Activated CD8-positive, alpha-beta memory T cell treated with anti-CD3 and anti-CD28 coated beads, Interleukin-2, amount 50 U/mL, for 1 hour (primary cell): Measurements from ENCODE around the gene RHBDF2.

ENCODE experiments used
- DNase-seq: peaks from one replicate; pipeline ENCODE4 v3.0.0-alpha.2; 2020; ENCODE audit errors: extremely low read depth

Gene RHBDF2

GRCh38 chr17:76438906-76439305 is 62.3 kb downstream of the RHBDF2 start:
- DNase-seq: no peak

GRCh38 chr17:76437467-76438402 is 63.5 kb downstream of the RHBDF2 start:
- DNase-seq: no peak

GRCh38 chr17:76435751-76436150 is 65.5 kb downstream of the RHBDF2 start:
- DNase-seq: no peak

- no peak for DNase-seq
Observed at GRCh38 chr17:76434870-76435269, 66.4 kb downstream of the RHBDF2 start.

GRCh38 chr17:76433693-76434092 is 67.5 kb downstream of the RHBDF2 start:
- no peak for DNase-seq

GRCh38 chr17:76432712-76433336 is 68.4 kb downstream of the RHBDF2 start:
- DNase-seq: no peak

GRCh38 chr17:76432004-76432403 is 69.2 kb downstream of the RHBDF2 start:
- DNase-seq: no peak

- no peak for DNase-seq
Observed at GRCh38 chr17:76431509-76431908, 69.7 kb downstream of the RHBDF2 start.

GRCh38 chr17:76428511-76428910 is 72.7 kb downstream of the RHBDF2 start:
- DNase-seq: no peak

GRCh38 chr17:76427501-76428231 is 73.6 kb downstream of the RHBDF2 start:
- DNase-seq: no peak

- DNase-seq: no peak
Observed at GRCh38 chr17:76426853-76427252, 74.4 kb downstream of the RHBDF2 start.

GRCh38 chr17:76422860-76423259 is 78.4 kb downstream of the RHBDF2 start:
- DNase-seq: no peak

GRCh38 chr17:76422406-76422805 is 78.8 kb downstream of the RHBDF2 start:
- DNase-seq: no peak

GRCh38 chr17:76421044-76421407 is 80.2 kb downstream of the RHBDF2 start:
- DNase-seq: no peak
